ENCODE data around the gene KCNJ12.

- TF ChIP-seq CTCF (conservative IDR thresholded peaks at IDR 0.05; ENCODE audit: low read depth in 2 of 2) (no peak), EZH2phosphoT487 (IDR thresholded peaks at IDR 0.05; ENCODE audit: unreplicated experiment) (no peak), CREB1 (CRISPR knock-in tag; IDR thresholded peaks at IDR 0.05; ENCODE audit: low read depth) (no peak), EZH2 (IDR thresholded peaks at IDR 0.05; ENCODE audit: low read depth, unreplicated experiment) (no peak), POLR2AphosphoS5 (IDR thresholded peaks at IDR 0.05; ENCODE audit: low read depth) (no peak), JUNB (IDR thresholded peaks at IDR 0.05; ENCODE audit: unreplicated experiment) (no peak), REST (IDR thresholded peaks at IDR 0.05; ENCODE audit: unreplicated experiment) (no peak), STAT1 (IDR thresholded peaks at IDR 0.05; ENCODE audit: unreplicated experiment) (no peak), ETS1 (IDR thresholded peaks at IDR 0.05) (no peak)
Measured at GRCh38 chr17:21352981-21353265, 23.2 kb upstream of the KCNJ12 start.

All from GM23338 (cell line).